GM12878 (cell line): ENCODE results near the gene TEPSIN.

Experiments
- ASH2L ChIP-seq: fragments of 300-600, 200-600 bp; sonication (generic); IDR thresholded peaks from 2 replicates; pipeline ENCODE4 v1.6.1; 2017; ENCODE audit warnings: low read depth, mild to moderate bottlenecking, borderline replicate concordance
- CHD4 ChIP-seq: fragments of 200-600 bp; sonication (generic); IDR thresholded peaks from 2 replicates; pipeline ENCODE4 v1.6.1; 2016; ENCODE audit warnings: mild to moderate bottlenecking
- EGR1 ChIP-seq, 2 experiments: IDR thresholded peaks; 1 replicate in 1 of 2; 2 replicates in 1 of 2; pipeline ENCODE4 v1.6.1; 2011 to 2012; ENCODE audit warnings: low read depth in 2 of 2, low read length in 2 of 2, borderline replicate concordance in 1 of 2, mild to moderate bottlenecking in 1 of 2, moderate library complexity in 1 of 2
- FOXK2 ChIP-seq: fragments of 450-650 bp; IDR thresholded peaks from 2 replicates; pipeline ENCODE4 v1.6.1; 2017; ENCODE audit warnings: mild to moderate bottlenecking, moderate library complexity
- HDAC6 ChIP-seq: fragments of 200-600 bp; sonication (generic); IDR thresholded peaks from one replicate; pipeline ENCODE4 v1.8.0; 2017; ENCODE audit warnings: antibody characterized with exemption; ENCODE audit not compliant: unreplicated experiment
- JUNB ChIP-seq: IDR thresholded peaks from 2 replicates; pipeline ENCODE4 v1.6.1; 2016; ENCODE audit warnings: antibody characterized with exemption, mild to moderate bottlenecking
- MEF2A ChIP-seq: IDR thresholded peaks from 2 replicates; pipeline ENCODE4 v1.6.1; 2011; ENCODE audit warnings: low read depth, mild to moderate bottlenecking, low read length, moderate library complexity; ENCODE audit not compliant: insufficient read depth
- POLR2A ChIP-seq: IDR thresholded peaks from 2 replicates; pipeline ENCODE4 v1.6.1; 2011; ENCODE audit warnings: low read depth, mild to moderate bottlenecking, low read length
- POLR2AphosphoS5 ChIP-seq: IDR thresholded peaks from 2 replicates; pipeline ENCODE4 v1.6.1; 2011; ENCODE audit warnings: mild to moderate bottlenecking, low read length, inconsistent platforms
- SREBF1 ChIP-seq: IDR thresholded peaks from 2 replicates; pipeline ENCODE4 v1.6.1; 2012; ENCODE audit warnings: mild to moderate bottlenecking, low read length
- TF ChIP-seq, protein P1 (sequence below), 3 experiments: IDR thresholded peaks in 2 of 3; conservative IDR thresholded peaks in 1 of 3; 2 replicates each; pipeline ENCODE4 v1.5.1; 2011; ENCODE audit warnings: low read depth in 3 of 3, low read length in 3 of 3, mild to moderate bottlenecking in 3 of 3, control low read depth in 2 of 3, moderate library complexity in 2 of 3, inconsistent platforms in 1 of 3, mixed read lengths in 1 of 3; ENCODE audit not compliant: control insufficient read depth in 2 of 3, insufficient read depth in 1 of 3; ENCODE audit errors: extremely low read depth in 1 of 3

DNA sequence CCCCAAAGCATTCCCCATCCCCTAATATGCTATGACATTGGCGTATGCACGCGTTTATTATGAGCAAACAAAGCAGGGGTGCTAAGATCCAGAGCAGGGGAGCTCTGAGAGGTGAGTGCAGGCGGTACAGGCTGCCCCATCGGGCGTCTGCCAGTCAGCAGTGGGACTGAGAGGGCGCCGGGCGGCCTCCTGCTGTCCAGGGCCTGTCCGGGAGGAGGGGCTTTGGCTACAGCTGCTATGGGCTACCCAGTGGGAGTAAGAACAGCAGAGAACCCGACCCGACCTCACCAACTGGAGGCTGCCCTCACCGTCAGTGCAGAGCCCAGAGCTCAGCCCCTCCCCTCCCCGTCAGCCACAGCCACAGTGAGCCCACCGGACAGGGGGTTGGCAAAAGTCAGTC lies 54.3 kb downstream of the TEPSIN start:
- TF ChIP-seq EGR1 (IDR thresholded peaks at IDR 0.05; ENCODE audit: borderline replicate concordance in 1 of 2, low read depth in 2 of 2, low read length in 2 of 2) (no peak), HDAC6 (no peak), FOXK2 (no peak), ASH2L (no peak), CHD4 (no peak), SREBF1 (no peak), POLR2A (no peak), POLR2AphosphoS5 (no peak), MEF2A (no peak), JUNB (no peak)
- TF ChIP-seq, protein P1, sequence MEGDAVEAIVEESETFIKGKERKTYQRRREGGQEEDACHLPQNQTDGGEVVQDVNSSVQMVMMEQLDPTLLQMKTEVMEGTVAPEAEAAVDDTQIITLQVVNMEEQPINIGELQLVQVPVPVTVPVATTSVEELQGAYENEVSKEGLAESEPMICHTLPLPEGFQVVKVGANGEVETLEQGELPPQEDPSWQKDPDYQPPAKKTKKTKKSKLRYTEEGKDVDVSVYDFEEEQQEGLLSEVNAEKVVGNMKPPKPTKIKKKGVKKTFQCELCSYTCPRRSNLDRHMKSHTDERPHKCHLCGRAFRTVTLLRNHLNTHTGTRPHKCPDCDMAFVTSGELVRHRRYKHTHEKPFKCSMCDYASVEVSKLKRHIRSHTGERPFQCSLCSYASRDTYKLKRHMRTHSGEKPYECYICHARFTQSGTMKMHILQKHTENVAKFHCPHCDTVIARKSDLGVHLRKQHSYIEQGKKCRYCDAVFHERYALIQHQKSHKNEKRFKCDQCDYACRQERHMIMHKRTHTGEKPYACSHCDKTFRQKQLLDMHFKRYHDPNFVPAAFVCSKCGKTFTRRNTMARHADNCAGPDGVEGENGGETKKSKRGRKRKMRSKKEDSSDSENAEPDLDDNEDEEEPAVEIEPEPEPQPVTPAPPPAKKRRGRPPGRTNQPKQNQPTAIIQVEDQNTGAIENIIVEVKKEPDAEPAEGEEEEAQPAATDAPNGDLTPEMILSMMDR (IDR thresholded peaks at IDR 0.05 in 2 of 3, conservative IDR thresholded peaks at IDR 0.05 in 1 of 3; ENCODE audit: control insufficient read depth in 2 of 3, extremely low read depth in 1 of 3, insufficient read depth in 1 of 3, low read depth in 3 of 3, low read length in 3 of 3) = no peak
